Upper lobe of left lung (tissue), 6 donors: ENCODE data around the gene PLA2G4A. TPM values are rescaled to one million over a fixed set of nuclear protein-coding genes. Genes with fewer than 3 reads are reported as not detected.

Experiments used
- ATAC-seq, 2 donors: fragments of 200-7000 bp; cut with Tn5 transposase; one replicate each; pipeline ENCODE4 v1.9.1; 2022; ENCODE audit warnings: mild to moderate bottlenecking in 2 of 2, moderate library complexity in 2 of 2; ENCODE audit not compliant: low FRiP score in 2 of 2
- DNase-seq, 2 donors: peaks; one replicate each; pipeline ENCODE4 v3.0.0-alpha.2; 2019 to 2020
- H3K27ac ChIP-seq, 4 donors: fragments of 200-600 bp; sonication (generic); one replicate each; pipeline ENCODE4 v1.5.1; 2016 to 2019
- H3K27me3 ChIP-seq, 4 donors: fragments of 200-600 bp; sonication (generic); one replicate each; pipeline ENCODE4 v1.5.1; 2017 to 2019
- H3K36me3 ChIP-seq, 4 donors: fragments of 200-600 bp; sonication (generic); one replicate each; pipeline ENCODE4 v1.5.1; 2016 to 2019
- H3K4me1 ChIP-seq, 4 donors: fragments of 200-600 bp; sonication (generic); one replicate each; pipeline ENCODE4 v1.5.1; 2018 to 2019
- H3K4me3 ChIP-seq, 4 donors: fragments of 200-600 bp; sonication (generic); one replicate each; pipeline ENCODE4 v1.5.1; 2017 to 2019; ENCODE audit warnings: mild to moderate bottlenecking in 2 of 4, moderate library complexity in 1 of 4
- H3K9me3 ChIP-seq, 4 donors: fragments of 200-600 bp; sonication (generic); one replicate each; pipeline ENCODE4 v1.5.1; 2018 to 2019
- EP300 ChIP-seq, 4 donors: sonication (generic); formaldehyde crosslinking; IDR thresholded peaks; one replicate each; pipeline ENCODE4 v1.5.1; 2017; ENCODE audit warnings: antibody characterized with exemption in 4 of 4, control low read depth in 2 of 4
- POLR2A ChIP-seq, 4 donors: fragments of 450-650 bp; IDR thresholded peaks; one replicate each; pipeline ENCODE4 v1.5.1; 2016 to 2017; ENCODE audit warnings: antibody characterized with exemption in 4 of 4, mild to moderate bottlenecking in 2 of 4
- POLR2AphosphoS5 ChIP-seq, 2 donors: sonication (generic); formaldehyde crosslinking; IDR thresholded peaks; one replicate each; pipeline ENCODE4 v1.5.1; 2017; ENCODE audit warnings: antibody characterized with exemption in 2 of 2
- WGBS, 2 donors: methylation state at CpG; one replicate each; pipeline ENCODE4 v1.1.5; 2017 to 2018; 5-methylcytosine and 5-hydroxymethylcytosine counted together
- total RNA-seq, 6 donors: library from RNA; depleted of rRNA in 4 of 6; stranded (reverse); fragments of >200 nt in 4 of 6; gene quantifications; one replicate each; pipeline versions ENCODE4 v1.1.0 to v1.2.1, GENCODE V29; 2016 to 2021
- TF ChIP-seq, protein P1 (sequence below), 6 experiments: fragments of 450-650 bp in 4 of 6; fragments of 200-600 bp in 2 of 6; sonication (generic) in 2 of 6; IDR thresholded peaks; one replicate each; pipeline ENCODE4 v1.5.1; 2016 to 2019; ENCODE audit warnings: antibody characterized with exemption in 6 of 6
- donor health status: DM: no; HTN: no; CAD: no; lungs with moderate emphysema.
- donor health status: DM: no; HTN: yes; CAD: no; lungs with severe emphysema.

Gene PLA2G4A
- total RNA-seq, 6 donors from 2014 or later, result 2.1 to 11.8 (median 7.5) TPM

GRCh38 chr1:186983327-186983726, 154.6 kb downstream of the PLA2G4A start:
- peaks cover 0 to 2% (median 0%) of the 10 kb centered on the region in 4 donors for H3K4me1 ChIP-seq
- WGBS, 2 donors, result 54 to 60% methylated on average over 4 of the region's 4 CpGs
- peak in 1 of 2 donors; percentile 70 for ATAC-seq
- H3K27me3 ChIP-seq, result no peaks in the 10 kb centered on the region
- H3K9me3 ChIP-seq, result no peaks in the 10 kb centered on the region
- no peak overlapping the region for H3K4me3 ChIP-seq
- H3K27ac ChIP-seq, result no peak overlapping the region
- DNase-seq, result peak in 1 of 2 donors; percentile 30
- no peak for TF ChIP-seq POLR2A (IDR thresholded peaks at IDR 0.05)
- TF ChIP-seq POLR2AphosphoS5 (IDR thresholded peaks at IDR 0.05), result no peak
- TF ChIP-seq EP300 (IDR thresholded peaks at IDR 0.05), result no peak
- TF ChIP-seq, protein P1, sequence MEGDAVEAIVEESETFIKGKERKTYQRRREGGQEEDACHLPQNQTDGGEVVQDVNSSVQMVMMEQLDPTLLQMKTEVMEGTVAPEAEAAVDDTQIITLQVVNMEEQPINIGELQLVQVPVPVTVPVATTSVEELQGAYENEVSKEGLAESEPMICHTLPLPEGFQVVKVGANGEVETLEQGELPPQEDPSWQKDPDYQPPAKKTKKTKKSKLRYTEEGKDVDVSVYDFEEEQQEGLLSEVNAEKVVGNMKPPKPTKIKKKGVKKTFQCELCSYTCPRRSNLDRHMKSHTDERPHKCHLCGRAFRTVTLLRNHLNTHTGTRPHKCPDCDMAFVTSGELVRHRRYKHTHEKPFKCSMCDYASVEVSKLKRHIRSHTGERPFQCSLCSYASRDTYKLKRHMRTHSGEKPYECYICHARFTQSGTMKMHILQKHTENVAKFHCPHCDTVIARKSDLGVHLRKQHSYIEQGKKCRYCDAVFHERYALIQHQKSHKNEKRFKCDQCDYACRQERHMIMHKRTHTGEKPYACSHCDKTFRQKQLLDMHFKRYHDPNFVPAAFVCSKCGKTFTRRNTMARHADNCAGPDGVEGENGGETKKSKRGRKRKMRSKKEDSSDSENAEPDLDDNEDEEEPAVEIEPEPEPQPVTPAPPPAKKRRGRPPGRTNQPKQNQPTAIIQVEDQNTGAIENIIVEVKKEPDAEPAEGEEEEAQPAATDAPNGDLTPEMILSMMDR (IDR thresholded peaks at IDR 0.05), result no peak
- no peaks in the 10 kb centered on the region for H3K36me3 ChIP-seq

DNA sequence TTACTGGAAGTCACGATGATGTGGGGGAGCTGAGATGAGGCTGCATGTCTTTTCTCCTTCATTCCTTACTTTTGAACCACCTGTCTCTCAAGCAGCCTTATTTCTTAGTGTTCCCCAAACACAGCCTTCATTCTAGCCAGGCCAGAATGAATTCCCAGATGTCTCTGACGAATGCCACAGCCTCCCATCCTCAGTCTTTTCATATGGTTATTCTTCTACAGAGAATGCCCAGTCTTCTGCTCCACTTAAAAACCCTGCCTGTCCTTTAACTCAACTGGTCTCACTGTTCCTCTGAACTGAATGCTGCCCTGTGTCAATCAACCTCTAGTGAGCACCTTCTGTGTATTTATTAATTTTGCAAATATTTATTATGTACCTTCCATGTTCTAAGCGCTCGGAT, 156.2 kb downstream of the PLA2G4A start:
- DNase-seq (no peak), ATAC-seq (no peak)
- Histone ChIP-seq H3K36me3 (no peaks in the 10 kb centered on the region), H3K9me3 (no peaks in the 10 kb centered on the region), H3K27me3 (no peaks in the 10 kb centered on the region), H3K4me1 (peaks cover 0 to 2% (median 0%) of the 10 kb centered on the region in 4 donors), H3K4me3 (no peak overlapping the region), H3K27ac (no peak overlapping the region)
- WGBS, 2 donors, result 86 to 94% methylated on average over 4 of the region's 4 CpGs
- TF ChIP-seq POLR2AphosphoS5 (IDR thresholded peaks at IDR 0.05), result no peak
- TF ChIP-seq, protein P1 (IDR thresholded peaks at IDR 0.05), result no peak
- TF ChIP-seq EP300 (IDR thresholded peaks at IDR 0.05), result no peak
- no peak for TF ChIP-seq POLR2A (IDR thresholded peaks at IDR 0.05)

GRCh38 chr1:186985889-186986491, 157.2 kb downstream of the PLA2G4A start:
- WGBS, 2 donors, result 7 to 13% methylated on average over 2 of the region's 2 CpGs

DNA sequence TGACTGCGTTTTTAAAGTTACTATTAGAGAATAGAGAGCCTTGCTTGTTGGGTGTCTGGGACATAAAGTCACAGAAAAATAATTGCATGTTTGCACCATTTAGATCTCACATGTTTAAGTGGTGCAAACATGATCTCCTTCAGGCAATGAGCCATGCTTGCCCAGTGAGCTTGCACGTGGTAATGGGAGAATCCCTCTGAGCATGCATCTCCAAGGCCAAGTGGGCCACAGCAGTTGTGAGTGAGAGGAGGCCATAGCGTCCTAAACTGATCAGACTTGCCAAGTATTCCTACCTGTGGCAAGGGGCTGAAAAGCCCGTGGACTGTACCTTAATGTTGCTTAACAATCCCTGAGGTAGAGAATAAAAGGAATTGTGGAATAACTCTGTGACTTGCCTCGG, 158.3 kb downstream of the PLA2G4A start:
- ATAC-seq (no peak), DNase-seq (no peak)
- whole genome bisulfite sequencing, 2 donors, result 73 to 79% methylated on average over 5 of the region's 5 CpGs

More at GRCh38 chr1:186985889-186986491, 157.2 kb downstream of the PLA2G4A start:
- Histone ChIP-seq H3K27me3 (no peaks in the 10 kb centered on the region), H3K36me3 (no peaks in the 10 kb centered on the region), H3K4me1 (peaks cover 0 to 2% (median 0%) of the 10 kb centered on the region in 4 donors), H3K4me3 (no peak overlapping the region), H3K27ac (no peak overlapping the region), H3K9me3 (no peaks in the 10 kb centered on the region)
- TF ChIP-seq, protein P1 (IDR thresholded peaks at IDR 0.05), result peak; percentile 48 to 83 (median 63)
- TF ChIP-seq POLR2AphosphoS5 (IDR thresholded peaks at IDR 0.05), result no peak
- ATAC-seq, result peak in 1 of 2 donors; percentile 82
- no peak for DNase-seq

More for the DNA sequence above, 158.3 kb downstream of the PLA2G4A start:
- Histone ChIP-seq H3K4me1 (peaks cover 0 to 2% (median 0%) of the 10 kb centered on the region in 4 donors), H3K4me3 (no peak overlapping the region), H3K36me3 (no peaks in the 10 kb centered on the region), H3K9me3 (no peaks in the 10 kb centered on the region), H3K27ac (no peak overlapping the region), H3K27me3 (no peaks in the 10 kb centered on the region)
- TF ChIP-seq EP300 (IDR thresholded peaks at IDR 0.05) (no peak), POLR2AphosphoS5 (IDR thresholded peaks at IDR 0.05) (no peak), POLR2A (IDR thresholded peaks at IDR 0.05) (no peak)
- TF ChIP-seq, protein P1 (IDR thresholded peaks at IDR 0.05), result no peak
